ENCODE measurements around the gene ELAVL4. TPM values are rescaled to one million over a fixed set of nuclear protein-coding genes. Genes with fewer than 3 reads are reported as not detected.
"Not testable (repeated sequence)": the region's sequence is repeated elsewhere in the genome, so short reads cannot be mapped to it uniquely, and the experiment has no call there.

The ELAVL4 gene
- total and polyA plus RNA-seq, 2 of the 8 experiments (the other 6 are each of a cell fraction or from before 2014, with no cell fraction given): 0.21 to 0.89 TPM

GRCh38 chr1:50166351-50166750, 57.6 kb downstream of the ELAVL4 start:
- WGBS, 2 experiments (ENCODE audit: extremely low coverage in 1 of 2, insufficient coverage in 1 of 2, insufficient read length in 1 of 2, insufficient replicate concordance in 2 of 2, low coverage in 1 of 2, low lambda C conversion rate in 2 of 2, missing lambda C conversion rate in 1 of 2): 79% methylated on average over 1 of the region's 1 CpG; no CpG with 5 or more reads in 1 of the 2 experiments
- CTCF ChIA-PET (ENCODE audit: partially characterized antibody); H3K4me3 ChIP-seq (ENCODE audit: extremely low read depth in 1 of 4, insufficient read depth in 2 of 4, low read depth in 3 of 4, low read length in 4 of 4); H3K79me2 ChIP-seq (ENCODE audit: control insufficient read depth in 1 of 2, insufficient read depth in 2 of 2, low read length in 2 of 2); H3K23ac ChIP-seq (ENCODE audit: insufficient read length); H3K9me3 ChIP-seq (ENCODE audit: insufficient read depth in 2 of 2, low read depth in 1 of 2, low read length in 1 of 2); H3K36me3 ChIP-seq (ENCODE audit: control insufficient read depth in 2 of 4, insufficient read depth in 4 of 4, low read length in 3 of 4); H3K4me2 ChIP-seq (ENCODE audit: insufficient read depth in 1 of 2, low read depth in 2 of 2, low read length in 2 of 2); H2BK5ac ChIP-seq (ENCODE audit: low read depth, low read length); FAIRE-seq; H2AFZ ChIP-seq (ENCODE audit: low read length); H3K14ac ChIP-seq (ENCODE audit: insufficient read length); H3K27me3 ChIP-seq (replicated peaks in 1 of 4; ENCODE audit: control insufficient read depth in 3 of 4, extremely low read depth in 1 of 4, insufficient read depth in 3 of 4, low read length in 3 of 4); H3K9ac ChIP-seq (replicated peaks in 1 of 4; ENCODE audit: extremely low read depth in 1 of 4, low read depth in 3 of 4, low read length in 3 of 4); H4K8ac ChIP-seq (ENCODE audit: extremely low read depth, insufficient read depth, low read length); H3K56ac ChIP-seq (replicated peaks; ENCODE audit: insufficient read length, low read depth, low read length); DNase-seq (ENCODE audit: low read depth in 1 of 2, low spot score in 2 of 2); H3K79me1 ChIP-seq (ENCODE audit: low read depth, low read length); H3K4ac ChIP-seq (replicated peaks; ENCODE audit: insufficient read length, low read depth, low read length); H3K23me2 ChIP-seq (ENCODE audit: low read depth, low read length); H3K27ac ChIP-seq (ENCODE audit: low read depth, low read length); H2BK120ac ChIP-seq (replicated peaks; ENCODE audit: low read depth, low read length); H3K4me1 ChIP-seq (replicated peaks in 1 of 4; ENCODE audit: control insufficient read depth in 3 of 4, insufficient read depth in 4 of 4, low read length in 3 of 4); H2BK20ac ChIP-seq (ENCODE audit: low read length); H4K5ac ChIP-seq (ENCODE audit: insufficient read length, low read depth, low read length); H2BK12ac ChIP-seq (ENCODE audit: low read depth, low read length); H4K91ac ChIP-seq (replicated peaks; ENCODE audit: insufficient read length, low read length); H3K18ac ChIP-seq (ENCODE audit: extremely low read depth, low read length); H2AK5ac ChIP-seq (ENCODE audit: low read depth, low read length); H4K20me1 ChIP-seq (replicated peaks in 1 of 2; ENCODE audit: control insufficient read depth in 1 of 2, insufficient read depth in 2 of 2, low read length in 2 of 2); H2BK15ac ChIP-seq (ENCODE audit: low read length); POLR2A ChIA-PET (ENCODE audit: partially characterized antibody): not testable (repeated sequence)
